ENCODE results near the gene LAMTOR1. TPM values are rescaled to one million over a fixed set of nuclear protein-coding genes. Genes with fewer than 3 reads are reported as not detected.
A peak's percentile ranks its signal among the peaks of the same experiment; 100 is the strongest.

Gene LAMTOR1
- total RNA-seq, 1 donor from 2014 or later, result 81.7 TPM

GRCh38 chr11:72081821-72082453 lies 21.2 kb downstream of the LAMTOR1 start:
- no peak for DNase-seq (ENCODE audit: low spot score)

GRCh38 chr11:72081184-72081644 lies 21.9 kb downstream of the LAMTOR1 start:
- DNase-seq (ENCODE audit: low spot score), result no peak

GRCh38 chr11:72080326-72081183 lies 22.5 kb downstream of the LAMTOR1 start, which contains the start of the genes LRRC51 and NUMA1:
Gene LRRC51 (plus strand): TSS chr11:72080850. CDS start chr11:72089084, 8,234 bp downstream.
Gene NUMA1 (minus strand): TSS chr11:72080542. CDS start chr11:72035943, 44,599 bp downstream.
- DNase-seq (ENCODE audit: low spot score), result peak; percentile 100

GRCh38 chr11:72079819-72080325 lies 23.2 kb downstream of the LAMTOR1 start:
- DNase-seq (ENCODE audit: low spot score), result peak; percentile 17

GRCh38 chr11:72078477-72078876 lies 24.6 kb downstream of the LAMTOR1 start:
- no peak for DNase-seq (ENCODE audit: low spot score)

GRCh38 chr11:72075756-72076155 lies 27.3 kb downstream of the LAMTOR1 start:
- DNase-seq (ENCODE audit: low spot score), result no peak

GRCh38 chr11:72075109-72075508 lies 28.0 kb downstream of the LAMTOR1 start:
- no peak for DNase-seq (ENCODE audit: low spot score)

- DNase-seq (ENCODE audit: low spot score), result no peak
Measured at GRCh38 chr11:72072348-72072747, 30.7 kb downstream of the LAMTOR1 start.

GRCh38 chr11:72070491-72070890 lies 32.6 kb downstream of the LAMTOR1 start:
- DNase-seq (ENCODE audit: low spot score), result no peak

GRCh38 chr11:72069787-72070251 lies 33.3 kb downstream of the LAMTOR1 start:
- DNase-seq (ENCODE audit: low spot score), result peak; percentile 75

- DNase-seq (ENCODE audit: low spot score), result no peak
Measured at GRCh38 chr11:72069200-72069599, 33.9 kb downstream of the LAMTOR1 start.

GRCh38 chr11:72067676-72068075 lies 35.4 kb downstream of the LAMTOR1 start:
- no peak for DNase-seq (ENCODE audit: low spot score)

GRCh38 chr11:72067266-72067665 lies 35.8 kb downstream of the LAMTOR1 start:
- DNase-seq (ENCODE audit: low spot score), result no peak

GRCh38 chr11:72066855-72067254 lies 36.2 kb downstream of the LAMTOR1 start:
- DNase-seq (ENCODE audit: low spot score), result no peak

- DNase-seq (ENCODE audit: low spot score), result no peak
Measured at GRCh38 chr11:72061739-72062396, 41.2 kb downstream of the LAMTOR1 start.

- DNase-seq (ENCODE audit: low spot score), result no peak
Measured at GRCh38 chr11:72058416-72059034, 44.6 kb downstream of the LAMTOR1 start.

GRCh38 chr11:72048766-72049460 lies 54.2 kb downstream of the LAMTOR1 start:
- DNase-seq (ENCODE audit: low spot score), result no peak
